Tibial nerve (tissue), 4 donors: Measurements from ENCODE around the gene CADPS2. TPM values are rescaled to one million over a fixed set of nuclear protein-coding genes. Genes with fewer than 3 reads are reported as not detected.

Source experiments
- DNase-seq, 2 donors: peaks; one replicate each; pipeline ENCODE4 v3.0.0-alpha.2; 2019; ENCODE audit warnings: low spot score in 2 of 2
- H3K27ac ChIP-seq, 4 donors: fragments of 200-600 bp; sonication (generic) in 3 of 4; one replicate each; pipeline ENCODE4 v1.5.1; 2017 to 2019; ENCODE audit warnings: mild to moderate bottlenecking in 1 of 4
- H3K27me3 ChIP-seq, 2 donors: fragments of 200-600 bp; sonication (generic) in 1 of 2; one replicate each; pipeline versions ENCODE4 v1.5.1 to v1.6.0; 2017 to 2019
- H3K36me3 ChIP-seq, 3 donors: fragments of 200-600 bp; sonication (generic); one replicate each; pipeline ENCODE4 v1.5.1; 2018 to 2019
- H3K4me1 ChIP-seq, 4 donors: fragments of 200-600 bp; sonication (generic) in 3 of 4; one replicate each; pipeline ENCODE4 v1.5.1; 2017 to 2019
- H3K4me3 ChIP-seq, 4 donors: fragments of 200-600 bp; sonication (generic) in 3 of 4; one replicate each; pipeline ENCODE4 v1.5.1; 2017 to 2019; ENCODE audit warnings: mild to moderate bottlenecking in 1 of 4, moderate library complexity in 1 of 4
- H3K9me3 ChIP-seq, 4 donors: fragments of 200-600 bp; sonication (generic) in 3 of 4; one replicate each; pipeline ENCODE4 v1.5.1; 2017 to 2019
- CTCF ChIP-seq, 5 experiments: fragments of 200-600 bp in 3 of 5; fragments of 450-650 bp in 2 of 5; sonication (generic) in 3 of 5; IDR thresholded peaks; one replicate each; pipeline ENCODE4 v1.5.1; 2016 to 2019; ENCODE audit warnings: antibody characterized with exemption in 5 of 5, mild to moderate bottlenecking in 3 of 5, moderate library complexity in 2 of 5
- EP300 ChIP-seq, 2 donors: sonication (generic); formaldehyde crosslinking; IDR thresholded peaks; one replicate each; pipeline ENCODE4 v1.6.1; 2017; ENCODE audit warnings: antibody characterized with exemption in 2 of 2, mild to moderate bottlenecking in 1 of 2
- POLR2A ChIP-seq, 2 donors: fragments of 450-650 bp; IDR thresholded peaks; one replicate each; pipeline ENCODE4 v1.6.1; 2017; ENCODE audit warnings: antibody characterized with exemption in 2 of 2, mild to moderate bottlenecking in 2 of 2, moderate library complexity in 2 of 2
- WGBS, 2 donors: methylation state at CpG; one replicate each; pipeline ENCODE4 v1.1.5; 2018; 5-methylcytosine and 5-hydroxymethylcytosine counted together
- total RNA-seq, 4 donors: library from RNA; depleted of rRNA; stranded (reverse); fragments of >200 nt; gene quantifications; one replicate each; pipeline ENCODE4 v1.1.0, GENCODE V29; 2016

Gene CADPS2
- total RNA-seq, 4 donors from 2014 or later, result 20.3 to 44.4 (median 27.1) TPM

- Histone ChIP-seq H3K9me3 (no peaks in the 10 kb centered on the region), H3K27ac (no peak overlapping the region), H3K27me3 (no peaks in the 10 kb centered on the region), H3K36me3 (no peaks in the 10 kb centered on the region), H3K4me1 (no peaks in the 10 kb centered on the region), H3K4me3 (no peak overlapping the region)
- DNase-seq, result no peak
- TF ChIP-seq CTCF (IDR thresholded peaks at IDR 0.05) (no peak), EP300 (IDR thresholded peaks at IDR 0.05) (no peak), POLR2A (IDR thresholded peaks at IDR 0.05) (no peak)
- WGBS, 2 donors, result 82 to 88% methylated on average over 1 of the region's 1 CpG
Measured at GRCh38 chr7:122766593-122766992, 119.7 kb downstream of the CADPS2 start.

DNA sequence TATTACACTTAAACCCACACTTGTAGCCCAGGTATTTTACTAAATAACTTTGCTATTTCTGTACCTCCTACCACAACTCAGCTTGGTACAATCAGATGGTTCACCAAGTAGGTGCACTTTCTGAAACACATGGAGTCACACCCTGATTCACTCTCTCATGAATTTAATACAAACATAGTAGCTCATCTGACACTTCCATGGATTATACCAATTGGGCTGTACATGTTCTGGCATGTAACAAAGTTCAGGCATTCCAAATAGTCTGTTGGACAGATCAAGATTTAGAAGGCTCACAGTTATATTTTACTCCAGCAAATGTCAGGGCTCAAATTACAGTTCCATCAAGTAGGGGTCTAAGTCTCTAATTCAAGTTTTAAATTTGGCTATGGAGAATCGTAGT, 121.4 kb downstream of the CADPS2 start:
- 74 to 94% methylated on average over 1 of the region's 1 CpG for WGBS, 2 donors
- Histone ChIP-seq H3K4me1 (no peaks in the 10 kb centered on the region), H3K4me3 (no peak overlapping the region), H3K27ac (no peak overlapping the region), H3K9me3 (no peaks in the 10 kb centered on the region), H3K36me3 (no peaks in the 10 kb centered on the region), H3K27me3 (no peaks in the 10 kb centered on the region)
- no peak for DNase-seq
- TF ChIP-seq POLR2A (IDR thresholded peaks at IDR 0.05) (no peak), EP300 (IDR thresholded peaks at IDR 0.05) (no peak), CTCF (IDR thresholded peaks at IDR 0.05) (no peak)

DNA sequence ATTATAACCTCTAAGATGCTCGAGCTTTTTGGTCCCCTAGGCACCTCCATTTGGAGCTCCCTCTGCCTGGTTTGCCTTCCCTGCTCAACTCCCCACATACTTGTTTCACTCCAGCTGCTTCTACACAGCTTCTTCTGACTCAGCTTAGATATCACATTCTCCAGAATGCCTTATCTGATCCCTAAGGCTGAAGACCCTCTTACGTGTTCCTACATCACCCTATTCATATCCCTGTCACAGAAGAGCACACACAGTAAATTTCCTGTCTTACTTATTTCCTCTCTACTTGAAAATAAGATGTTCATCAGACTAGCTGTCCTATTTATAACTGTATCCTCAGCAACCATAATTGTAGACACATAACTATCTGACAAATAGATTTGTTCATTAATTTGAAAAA, 122.2 kb downstream of the CADPS2 start:
- WGBS, 2 donors, result 50 to 59% methylated on average over 2 of the region's 2 CpGs
- H3K4me3 ChIP-seq, result no peak overlapping the region
- DNase-seq, result no peak

DNA sequence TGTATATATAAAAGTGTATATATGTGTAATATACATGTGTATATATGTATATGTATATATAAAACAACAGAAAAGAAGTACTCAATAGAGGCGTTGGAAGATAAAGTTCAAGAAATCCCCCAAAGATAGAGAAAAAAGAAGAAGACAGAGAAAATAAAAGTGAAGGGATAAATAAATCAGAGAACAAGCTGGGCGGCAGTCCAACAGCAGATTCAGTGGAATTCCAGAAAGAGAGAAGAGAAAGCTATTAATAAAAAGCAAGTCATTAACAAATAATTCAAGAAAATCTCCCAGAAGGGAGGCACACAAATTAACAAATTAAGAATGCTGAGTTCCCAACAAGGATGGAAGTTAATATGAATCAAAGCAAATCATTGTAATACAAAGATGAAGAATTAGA, 124.2 kb downstream of the CADPS2 start:
- TF ChIP-seq CTCF (IDR thresholded peaks at IDR 0.05) (no peak), EP300 (IDR thresholded peaks at IDR 0.05) (no peak), POLR2A (IDR thresholded peaks at IDR 0.05) (no peak)
- WGBS, 2 donors, result 48 to 62% methylated on average over 2 of the region's 2 CpGs
- no peak for DNase-seq
- Histone ChIP-seq H3K4me3 (no peak overlapping the region), H3K4me1 (no peaks in the 10 kb centered on the region), H3K9me3 (no peaks in the 10 kb centered on the region), H3K27me3 (no peaks in the 10 kb centered on the region), H3K27ac (no peak overlapping the region), H3K36me3 (no peaks in the 10 kb centered on the region)

More for the DNA sequence above, 122.2 kb downstream of the CADPS2 start:
- Histone ChIP-seq H3K27me3 (no peaks in the 10 kb centered on the region), H3K9me3 (no peaks in the 10 kb centered on the region), H3K4me1 (no peaks in the 10 kb centered on the region), H3K36me3 (no peaks in the 10 kb centered on the region), H3K27ac (no peak overlapping the region)
- TF ChIP-seq POLR2A (IDR thresholded peaks at IDR 0.05) (no peak), CTCF (IDR thresholded peaks at IDR 0.05) (no peak), EP300 (IDR thresholded peaks at IDR 0.05) (no peak)

DNA sequence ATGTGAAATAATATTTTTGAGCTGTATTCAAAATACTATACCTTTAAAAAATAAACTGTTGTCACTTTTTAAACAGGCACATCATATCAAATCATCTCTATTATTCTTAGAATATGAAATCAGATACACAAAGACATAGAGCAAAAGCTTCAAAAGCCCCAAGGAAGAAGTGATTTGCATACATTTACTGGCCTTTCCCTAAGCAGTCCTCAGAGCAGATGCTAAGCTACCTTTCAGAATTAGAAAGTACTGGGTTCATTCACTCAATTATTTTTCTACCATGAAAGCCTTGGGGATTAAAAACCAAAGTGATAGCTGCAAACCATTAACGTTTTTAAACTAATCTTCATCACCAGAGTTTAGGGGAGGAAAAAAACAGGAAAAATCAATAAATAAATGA, 127.8 kb downstream of the CADPS2 start:
- Histone ChIP-seq H3K27me3 (no peaks in the 10 kb centered on the region), H3K36me3 (no peaks in the 10 kb centered on the region), H3K4me3 (no peak overlapping the region), H3K27ac (no peak overlapping the region), H3K9me3 (no peaks in the 10 kb centered on the region), H3K4me1 (no peaks in the 10 kb centered on the region)
- 20% methylated on average over 1 of the region's 1 CpG for WGBS, 2 donors
- DNase-seq, result no peak
- TF ChIP-seq EP300 (IDR thresholded peaks at IDR 0.05) (no peak), POLR2A (IDR thresholded peaks at IDR 0.05) (no peak), CTCF (IDR thresholded peaks at IDR 0.05) (no peak)
